Left lung (tissue), 10 donors: ENCODE results near the gene UBR3. TPM values are rescaled to one million over a fixed set of nuclear protein-coding genes. Genes with fewer than 3 reads are reported as not detected.

ENCODE experiments used
- ATAC-seq: fragments of 200-7000 bp; cut with Tn5 transposase; one replicate; pipeline ENCODE4 v1.9.1; 2020; ENCODE audit warnings: moderate library complexity
- DNase-seq, 4 donors: peaks; one replicate each; pipeline ENCODE4 v3.0.0-alpha.2; 2013 to 2020
- H3K27ac ChIP-seq, 2 donors: fragments of 200-600 bp; sonication (generic) in 1 of 2; one replicate each; pipeline versions ENCODE4 v1.5.0 to v1.8.0; 2020 to 2021
- H3K27me3 ChIP-seq, 2 donors: fragments of 200-600 bp; sonication (generic) in 1 of 2; one replicate each; pipeline versions ENCODE4 v1.5.0 to v1.8.0; 2020 to 2021
- H3K36me3 ChIP-seq, 2 donors: fragments of 200-600 bp; sonication (generic) in 1 of 2; one replicate each; pipeline versions ENCODE4 v1.5.0 to v1.8.0; 2020 to 2021
- H3K4me1 ChIP-seq, 2 donors: fragments of 200-600 bp; one replicate each; pipeline ENCODE4 v1.8.0; 2021
- H3K4me3 ChIP-seq, 2 donors: fragments of 200-600 bp; sonication (generic) in 1 of 2; one replicate each; pipeline versions ENCODE4 v1.5.0 to v1.8.0; 2020 to 2021; ENCODE audit warnings: mild to moderate bottlenecking in 1 of 2
- H3K9me3 ChIP-seq, 2 donors: fragments of 200-600 bp; sonication (generic) in 1 of 2; one replicate each; pipeline versions ENCODE4 v1.5.0 to v1.8.0; 2020 to 2021
- intact Hi-C, 2 donors: fragments of 100-400 bp; cut with DNase I; formaldehyde crosslinking; loops; one replicate each; pipeline versions ENCODE4 v1.11.2 to v1.14.2; 2022
- polyA plus RNA-seq, 6 donors: library from polyadenylated mRNA; unstranded; fragments of 120-200 nt; gene quantifications; one replicate each; pipeline ENCODE4 v1.2.1, GENCODE V29; 2013; ENCODE audit not compliant: insufficient read length in 6 of 6
- total RNA-seq, 2 donors: library from RNA; stranded (reverse); fragmentation: NEBNext Ultra II Directional; extraction: Animal tissue kit (Norgen Biotek cat#: 25700); gene quantifications; one replicate each; pipeline ENCODE4 v1.2.1, GENCODE V29; 2021
- TF ChIP-seq, protein P1 (sequence below), 2 donors: fragments of 200-600 bp; sonication (generic) in 1 of 2; IDR thresholded peaks; one replicate each; pipeline versions ENCODE4 v1.5.0 to v1.8.0; 2021; ENCODE audit warnings: antibody characterized with exemption in 2 of 2
- donor health status: DM: no; HTN: yes; CAD: no.
- donor health status: DM: no; HTN: no; CAD: no.

The UBR3 gene
- total and polyA plus RNA-seq, 8 donors: 33.2 to 48.0 (median 40.7) TPM

DNA sequence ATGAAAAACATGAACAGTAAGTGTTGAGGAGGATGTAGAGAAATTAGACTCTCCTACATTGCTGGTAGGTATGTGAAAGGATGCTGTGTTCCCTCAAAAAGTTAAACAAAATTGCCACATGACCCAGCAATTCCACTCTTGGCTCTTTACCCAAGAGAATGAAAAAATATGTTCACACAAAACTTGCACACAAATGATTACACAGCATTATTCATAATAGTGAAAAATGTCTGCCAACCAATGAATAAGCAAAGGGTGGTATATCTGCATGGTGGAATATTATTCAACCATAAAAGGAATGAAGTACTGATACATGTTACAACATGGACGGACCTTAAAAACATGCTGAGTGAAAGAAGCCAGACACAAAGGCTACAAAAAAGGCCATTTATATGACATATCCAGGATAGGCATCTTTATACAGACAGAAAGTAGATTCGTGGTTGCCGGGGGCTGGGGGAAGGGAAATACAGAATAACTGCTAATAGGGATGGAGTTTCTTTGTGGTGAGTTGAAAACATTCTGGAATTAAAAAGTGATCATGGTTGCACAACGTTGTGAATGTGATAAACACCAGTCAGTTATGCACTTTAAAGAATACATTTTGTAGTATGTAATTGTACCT is 265.3 kb downstream of the UBR3 start:
- TF ChIP-seq, protein P1, sequence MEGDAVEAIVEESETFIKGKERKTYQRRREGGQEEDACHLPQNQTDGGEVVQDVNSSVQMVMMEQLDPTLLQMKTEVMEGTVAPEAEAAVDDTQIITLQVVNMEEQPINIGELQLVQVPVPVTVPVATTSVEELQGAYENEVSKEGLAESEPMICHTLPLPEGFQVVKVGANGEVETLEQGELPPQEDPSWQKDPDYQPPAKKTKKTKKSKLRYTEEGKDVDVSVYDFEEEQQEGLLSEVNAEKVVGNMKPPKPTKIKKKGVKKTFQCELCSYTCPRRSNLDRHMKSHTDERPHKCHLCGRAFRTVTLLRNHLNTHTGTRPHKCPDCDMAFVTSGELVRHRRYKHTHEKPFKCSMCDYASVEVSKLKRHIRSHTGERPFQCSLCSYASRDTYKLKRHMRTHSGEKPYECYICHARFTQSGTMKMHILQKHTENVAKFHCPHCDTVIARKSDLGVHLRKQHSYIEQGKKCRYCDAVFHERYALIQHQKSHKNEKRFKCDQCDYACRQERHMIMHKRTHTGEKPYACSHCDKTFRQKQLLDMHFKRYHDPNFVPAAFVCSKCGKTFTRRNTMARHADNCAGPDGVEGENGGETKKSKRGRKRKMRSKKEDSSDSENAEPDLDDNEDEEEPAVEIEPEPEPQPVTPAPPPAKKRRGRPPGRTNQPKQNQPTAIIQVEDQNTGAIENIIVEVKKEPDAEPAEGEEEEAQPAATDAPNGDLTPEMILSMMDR (IDR thresholded peaks at IDR 0.05): no peak
- intact Hi-C loops: no loop called here
- Histone ChIP-seq H3K27ac (no peak overlapping the region), H3K36me3 (no peaks in the 10 kb centered on the region), H3K4me3 (no peak overlapping the region), H3K9me3 (peaks cover 0 to 19% of the 10 kb centered on the region in 2 donors), H3K27me3 (no peaks in the 10 kb centered on the region), H3K4me1 (no peaks in the 10 kb centered on the region)
- DNase-seq (no peak), ATAC-seq (no peak)

DNA sequence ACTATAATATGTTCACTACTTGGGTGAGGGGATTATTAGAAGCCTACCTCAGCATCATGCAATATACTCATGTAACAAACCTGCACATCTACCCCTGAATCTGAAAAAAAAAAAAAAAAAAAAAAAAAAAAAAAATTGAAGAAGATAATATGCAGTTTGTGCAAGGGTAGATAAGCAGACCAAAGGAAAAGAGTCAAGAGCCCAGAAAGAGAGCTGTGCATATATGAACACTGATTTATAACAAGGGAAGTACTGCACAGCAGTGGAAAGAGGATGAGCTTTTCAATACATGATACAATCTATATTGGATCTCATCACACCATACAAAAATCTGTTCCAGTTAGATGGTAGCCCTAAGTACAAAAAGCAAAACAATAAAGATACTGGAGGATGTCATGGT is 268.1 kb downstream of the UBR3 start:
- H3K27me3 ChIP-seq: no peaks in the 10 kb centered on the region
- DNase-seq: no peak
- H3K36me3 ChIP-seq: no peaks in the 10 kb centered on the region
- TF ChIP-seq, protein P1 (IDR thresholded peaks at IDR 0.05): no peak
- intact Hi-C loops: no loop called here
- H3K4me1 ChIP-seq: no peaks in the 10 kb centered on the region
- no peak overlapping the region for H3K27ac ChIP-seq
- no peak overlapping the region for H3K4me3 ChIP-seq
- peaks cover 0 to 23% of the 10 kb centered on the region in 2 donors for H3K9me3 ChIP-seq
- no peak for ATAC-seq

DNA sequence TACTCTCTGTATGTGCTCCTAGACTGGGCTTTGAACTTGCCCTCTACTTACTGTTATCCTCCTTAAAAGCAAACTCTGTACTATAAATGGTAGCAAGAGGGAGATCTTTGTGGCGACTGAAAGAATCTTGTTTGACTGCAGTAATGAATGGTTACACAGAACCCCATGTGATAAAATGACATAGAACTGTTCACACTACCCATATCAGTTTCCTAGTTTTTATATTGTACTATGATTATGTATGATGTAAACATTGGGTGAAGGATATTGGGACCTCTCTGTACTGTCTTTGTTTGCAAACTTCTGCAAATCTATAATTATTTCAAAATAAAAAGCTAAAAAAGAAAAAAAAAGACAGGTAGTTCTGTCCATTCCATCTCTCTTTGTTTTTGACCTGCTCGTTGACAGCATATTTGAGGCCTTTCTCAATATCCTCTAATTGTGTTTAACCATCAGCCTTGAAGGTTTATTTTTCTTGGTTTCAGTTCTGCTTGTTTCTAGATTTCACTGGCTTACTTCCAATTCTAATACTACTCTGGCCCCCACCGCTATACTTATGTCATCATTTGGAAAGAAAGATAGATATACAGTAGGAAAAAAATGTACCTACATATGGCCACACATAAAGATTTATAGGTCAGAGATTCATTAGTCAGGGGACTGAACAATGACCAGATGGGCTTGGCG is 271.5 kb downstream of the UBR3 start:
- Histone ChIP-seq H3K36me3 (no peaks in the 10 kb centered on the region), H3K4me1 (no peaks in the 10 kb centered on the region), H3K9me3 (peaks cover 0 to 21% of the 10 kb centered on the region in 2 donors), H3K4me3 (no peak overlapping the region), H3K27me3 (no peaks in the 10 kb centered on the region), H3K27ac (no peak overlapping the region)
- intact Hi-C loops: no loop called here
- no peak for DNase-seq
- TF ChIP-seq, protein P1 (IDR thresholded peaks at IDR 0.05): no peak
- ATAC-seq: no peak

DNA sequence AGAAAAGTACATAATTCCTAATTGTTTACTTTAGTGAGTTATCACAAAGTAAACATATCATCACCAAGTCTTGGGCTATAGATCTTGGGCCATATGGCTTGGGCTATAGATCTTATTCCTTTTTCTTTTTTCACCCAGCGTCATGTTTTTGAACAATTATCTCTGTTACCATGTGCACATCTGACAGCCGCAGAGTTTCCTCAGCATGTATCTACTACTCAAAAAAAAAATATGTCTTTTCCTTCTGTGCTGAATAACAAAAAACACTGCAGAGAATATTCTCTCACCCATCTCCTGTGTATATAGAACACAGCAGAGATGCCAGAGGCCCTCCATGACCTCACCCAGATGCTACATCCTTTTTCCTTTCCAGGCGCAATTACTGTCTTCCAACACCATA is 274.5 kb downstream of the UBR3 start:
- Histone ChIP-seq H3K4me1 (no peaks in the 10 kb centered on the region), H3K27ac (no peak overlapping the region), H3K4me3 (no peak overlapping the region), H3K36me3 (no peaks in the 10 kb centered on the region), H3K9me3 (peaks cover 0 to 10% of the 10 kb centered on the region in 2 donors), H3K27me3 (no peaks in the 10 kb centered on the region)
- ATAC-seq (no peak), DNase-seq (no peak)
- intact Hi-C loops: no loop called here
- TF ChIP-seq, protein P1 (IDR thresholded peaks at IDR 0.05): no peak

DNA sequence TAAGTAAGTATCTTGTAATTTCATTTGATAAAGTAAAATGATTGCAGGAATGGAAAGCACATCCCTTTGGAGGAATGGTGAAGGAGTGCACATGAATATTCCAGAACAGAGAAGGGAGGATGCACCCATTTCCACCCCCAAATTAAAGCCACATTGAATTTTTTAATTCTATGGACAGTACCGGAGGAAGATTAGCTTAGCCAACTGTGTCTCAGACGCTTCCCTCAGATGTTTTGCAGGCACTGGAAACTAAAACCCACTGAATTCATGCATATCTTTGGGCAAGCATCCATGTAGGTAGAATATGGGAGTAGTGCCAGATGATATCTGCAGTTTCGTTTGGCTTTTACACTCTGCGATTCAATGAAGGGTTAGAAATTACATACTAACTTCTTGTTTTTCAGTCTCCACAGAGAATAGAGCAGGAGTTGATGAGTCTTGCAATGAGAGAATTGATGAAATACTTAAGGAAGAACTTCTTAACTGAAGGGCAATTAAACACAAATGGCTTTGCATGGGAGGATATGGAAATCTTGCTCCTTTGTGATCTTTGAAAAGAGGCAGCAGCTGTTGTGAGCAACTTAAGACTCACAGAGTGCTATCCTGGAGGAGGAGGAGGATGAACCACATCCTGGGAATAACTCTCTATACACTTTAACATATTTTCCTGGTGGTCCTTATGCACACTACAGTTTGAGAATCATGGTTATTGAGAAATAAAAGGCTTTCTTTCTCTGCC is 279.0 kb downstream of the UBR3 start:
- H3K4me3 ChIP-seq: no peak overlapping the region
- no peaks in the 10 kb centered on the region for H3K4me1 ChIP-seq
- ATAC-seq (no peak), DNase-seq (no peak)
- TF ChIP-seq, protein P1 (IDR thresholded peaks at IDR 0.05): no peak
- H3K9me3 ChIP-seq: no peaks in the 10 kb centered on the region
- intact Hi-C loops: no loop called here
- no peaks in the 10 kb centered on the region for H3K27me3 ChIP-seq
- no peaks in the 10 kb centered on the region for H3K36me3 ChIP-seq
- H3K27ac ChIP-seq: no peak overlapping the region
